HCT116 (cell line): ENCODE results near the gene GRK6. TPM values are rescaled to one million over a fixed set of nuclear protein-coding genes. Genes with fewer than 3 reads are reported as not detected.
"Not testable (repeated sequence)": the region's sequence is repeated elsewhere in the genome, so short reads cannot be mapped to it uniquely, and the experiment has no call there.

Experiments
- ATAC-seq: fragments of 200-7000 bp; cut with Tn5 transposase; 2 replicates; pipeline ENCODE4 v1.9.1; 2020; ENCODE audit warnings: mild to moderate bottlenecking, moderate library complexity
- BruUV-seq: library from RNA; stranded (reverse); fragments of 400-500 nt; replicated peaks from 2 replicates; lab custom pipeline; 2021; lab: Mats Ljungman, UMichigan
- CTCF ChIA-PET: fragments of 300-600 bp; sonication (Branson Sonifier 250); formaldehyde crosslinking; loops from one replicate; lab custom pipeline; 2021; ENCODE audit warnings: antibody characterized with exemption; lab: Charles Lee
- POLR2A ChIA-PET: fragments of 300-600, 350-600 bp; sonication (Branson Sonifier 250); formaldehyde crosslinking; loops from one replicate; lab custom pipeline; 2021; ENCODE audit warnings: antibody characterized with exemption; lab: Charles Lee
- RAD21 ChIA-PET, 2 experiments: fragments of 300-600 bp; sonication (Branson Sonifier 250); formaldehyde crosslinking; loops; one replicate each; lab custom pipeline; 2023; ENCODE audit warnings: low total read pairs in 2 of 2; ENCODE audit not compliant: uncharacterized antibody in 2 of 2, unreplicated experiment in 2 of 2, low non-redundant PET in 1 of 2; lab: Charles Lee
- DNase-seq: peaks from one replicate; pipeline ENCODE4 v3.0.0-alpha.2; 2010; ENCODE audit warnings: low read depth, low spot score
- H2AFZ ChIP-seq: fragments of 200-600 bp; shearing (Covaris generic), sonication (generic); 2 replicates; pipeline ENCODE4 v1.6.1; 2017; ENCODE audit warnings: low read depth, mixed run types, mixed read lengths, antibody characterized with exemption, low read length; ENCODE audit not compliant: poor library complexity, severe bottlenecking
- H3K27ac ChIP-seq: 2 replicates; pipeline ENCODE4 v1.5.1; 2012; ENCODE audit warnings: low read depth, low read length
- H3K27me3 ChIP-seq: fragments of 200-600 bp; sonication (generic); 2 replicates; pipeline ENCODE4 v1.6.1; 2016; ENCODE audit warnings: mixed run types, low read length, mixed read lengths; ENCODE audit not compliant: insufficient read depth
- H3K36me3 ChIP-seq, 2 experiments: fragments of 200-500 bp in 1 of 2; fragments of 200-600 bp in 1 of 2; sonication (Bioruptor generic) in 1 of 2; sonication (generic) in 1 of 2; 2 replicates each; pipeline versions ENCODE4 v1.5.1 to v1.6.1; 2014 to 2016; ENCODE audit warnings: low read length in 2 of 2, inconsistent platforms in 1 of 2, mixed read lengths in 1 of 2, mixed run types in 1 of 2; ENCODE audit not compliant: insufficient read depth in 2 of 2, control insufficient read depth in 1 of 2
- H3K4me1 ChIP-seq, 2 experiments: fragments of 200-600 bp in 1 of 2; sonication (generic) in 1 of 2; 2 replicates each; pipeline versions ENCODE4 v1.5.1 to v1.6.1; 2012 to 2017; ENCODE audit warnings: low read length in 2 of 2, inconsistent platforms in 1 of 2, mild to moderate bottlenecking in 1 of 2, mixed read lengths in 1 of 2, mixed run types in 1 of 2, moderate library complexity in 1 of 2; ENCODE audit not compliant: insufficient read depth in 2 of 2, control insufficient read depth in 1 of 2
- H3K4me2 ChIP-seq: fragments of 200-600 bp; sonication (generic); 2 replicates; pipeline ENCODE4 v1.6.1; 2017; ENCODE audit warnings: mixed run types, low read length, mixed read lengths
- H3K4me3 ChIP-seq, 2 experiments: fragments of 200-600 bp in 1 of 2; sonication (generic) in 1 of 2; replicated peaks in 1 of 2; 2 replicates each; pipeline ENCODE4 v1.5.1; 2011 to 2016; ENCODE audit warnings: low read length in 2 of 2, control low read depth in 1 of 2, low read depth in 1 of 2, mild to moderate bottlenecking in 1 of 2, mixed read lengths in 1 of 2, mixed run types in 1 of 2
- H3K79me2 ChIP-seq: fragments of 200-600 bp; sonication (generic); 2 replicates; pipeline ENCODE4 v1.6.1; 2017; ENCODE audit warnings: mild to moderate bottlenecking, mixed run types, low read length, moderate library complexity, mixed read lengths; ENCODE audit not compliant: insufficient read depth
- H3K9ac ChIP-seq: fragments of 200-600 bp; sonication (generic); 2 replicates; pipeline ENCODE4 v1.6.1; 2016; ENCODE audit warnings: low read length, mixed read lengths
- H3K9me2 ChIP-seq: fragments of 200-600 bp; sonication (generic), shearing (Covaris generic); 2 replicates; pipeline ENCODE4 v1.6.1; 2017; ENCODE audit warnings: mixed run types, mild to moderate bottlenecking, moderate library complexity; ENCODE audit not compliant: insufficient read depth
- H3K9me3 ChIP-seq, 2 experiments: fragments of 200-500 bp in 1 of 2; fragments of 200-600 bp in 1 of 2; sonication (Bioruptor generic) in 1 of 2; sonication (generic) in 1 of 2; 2 replicates each; pipeline ENCODE4 v1.6.1; 2014 to 2017; ENCODE audit warnings: low read length in 2 of 2, mixed read lengths in 2 of 2, inconsistent platforms in 1 of 2, low read depth in 1 of 2, mild to moderate bottlenecking in 1 of 2, mixed run types in 1 of 2, moderate library complexity in 1 of 2; ENCODE audit not compliant: control insufficient read depth in 1 of 2, insufficient read depth in 1 of 2
- H4K20me1 ChIP-seq: fragments of 200-600 bp; sonication (generic), shearing (Covaris generic); 2 replicates; pipeline ENCODE4 v1.6.1; 2017; ENCODE audit warnings: mixed run types, mild to moderate bottlenecking, moderate library complexity; ENCODE audit not compliant: insufficient read depth
- CBX3 ChIP-seq: IDR thresholded peaks from 2 replicates; pipeline ENCODE4 v1.6.1; 2012; ENCODE audit warnings: low read depth
- EGR1 ChIP-seq: IDR thresholded peaks from 2 replicates; pipeline ENCODE4 v1.6.1; 2012; ENCODE audit warnings: low read depth
- EZH2 ChIP-seq: fragments of 200-600 bp; sonication (generic); IDR thresholded peaks from 2 replicates; pipeline ENCODE4 v1.6.1; 2017; ENCODE audit warnings: antibody characterized with exemption, mixed run types
- EZH2phosphoT487 ChIP-seq: fragments of 200-600 bp; IDR thresholded peaks from 2 replicates; pipeline ENCODE4 v1.6.1; 2018; ENCODE audit warnings: antibody characterized with exemption, borderline replicate concordance
- FOSL1 ChIP-seq: IDR thresholded peaks from 2 replicates; pipeline ENCODE4 v1.6.1; 2012; ENCODE audit warnings: low read depth
- JUND ChIP-seq: IDR thresholded peaks from 2 replicates; pipeline ENCODE4 v1.6.1; 2012
- POLR2AphosphoS5 ChIP-seq: IDR thresholded peaks from 2 replicates; pipeline ENCODE4 v1.6.1; 2011; ENCODE audit warnings: mild to moderate bottlenecking, low read depth, low read length, moderate library complexity
- SRF ChIP-seq: IDR thresholded peaks from 2 replicates; pipeline ENCODE4 v1.6.1; 2012; ENCODE audit warnings: low read depth
- TCF7L2 ChIP-seq: IDR thresholded peaks from 2 replicates; pipeline ENCODE4 v1.7.0; 2011; ENCODE audit warnings: borderline replicate concordance, inconsistent platforms; ENCODE audit not compliant: insufficient read depth, insufficient read length; ENCODE audit errors: extremely low read depth
- ZBTB33 ChIP-seq: IDR thresholded peaks from 2 replicates; pipeline ENCODE4 v1.6.1; 2011; ENCODE audit warnings: mild to moderate bottlenecking, low read length, moderate library complexity; ENCODE audit not compliant: insufficient replicate concordance; ENCODE audit errors: extremely low read depth
- ZFX ChIP-seq: fragments of 450-650 bp; IDR thresholded peaks from 2 replicates; pipeline ENCODE4 v1.6.1; 2017
- intact Hi-C: fragments of 100-400 bp; cut with micrococcal nuclease; formaldehyde crosslinking; loops from 2 replicates; pipeline ENCODE4 v1.10.0; 2022
- total RNA-seq: library from RNA; stranded (reverse); gene quantifications from one replicate; pipeline ENCODE4 v1.2.1, GENCODE V29; 2021; ENCODE audit not compliant: unreplicated experiment

GRK6 gene
- total RNA-seq, 1 experiment from 2014 or later: 89.3 TPM

- no peaks in the 10 kb centered on the region for H3K9me2 ChIP-seq
- H3K4me1 ChIP-seq: peaks cover 0 to 5% of the 10 kb centered on the region in 2 experiments; a peak in 1 of 4 replicates
- no peak for ATAC-seq
- no peaks in the 10 kb centered on the region for H3K27me3 ChIP-seq
- ChIA-PET POLR2A (no interaction called here), CTCF (interaction anchor here (0.8 kb wide), 1 partner anchor 9 kb away, joined by 3 read pairs; no protein-coding TSS in a partner anchor)
- no peak overlapping the region for H2AFZ ChIP-seq
- H4K20me1 ChIP-seq: no peaks in the 10 kb centered on the region
- no peak overlapping the region for H3K4me2 ChIP-seq
- no peak overlapping the region for H3K27ac ChIP-seq
- no peak overlapping the region for H3K9ac ChIP-seq
- intact Hi-C loops: no loop called here
- H3K79me2 ChIP-seq: no peaks in the 10 kb centered on the region
- no peak for DNase-seq
- H3K4me3 ChIP-seq: no peak overlapping the region
- TF ChIP-seq POLR2AphosphoS5: no peak
- TF ChIP-seq ZFX: no peak
- TF ChIP-seq ZBTB33: no peak
- TF ChIP-seq, all 23 proteins: peak for 0
- Histone ChIP-seq H3K9me3 (no peaks in the 10 kb centered on the region), H3K36me3 (no peaks in the 10 kb centered on the region)
- RAD21 ChIA-PET: no interaction called here
- BruUV-seq: no TSS peak
Observed at GRCh38 chr5:177412603-177413233, 13.8 kb upstream of the GRK6 start.

GRCh38 chr5:177414481-177414880 is 12.0 kb upstream of the GRK6 start:
- ChIA-PET CTCF (interaction anchor here (1.1 to 3.7 kb wide), 3 partner anchors 11 to 41 kb away, joined by 3 to 9 read pairs (median 4); no protein-coding TSS in a partner anchor), RAD21 (no interaction called here), POLR2A (no interaction called here)
- H3K4me2 ChIP-seq: no peak overlapping the region
- H4K20me1 ChIP-seq: no peaks in the 10 kb centered on the region
- no peak overlapping the region for H3K9ac ChIP-seq
- no peaks in the 10 kb centered on the region for H3K79me2 ChIP-seq
- no peak overlapping the region for H3K27ac ChIP-seq
- intact Hi-C loops: no loop called here
- H2AFZ ChIP-seq: no peak overlapping the region
- no TSS peak for BruUV-seq
- peaks cover 0 to 5% of the 10 kb centered on the region in 2 experiments; a peak in 1 of 4 replicates for H3K4me1 ChIP-seq
- H3K4me3 ChIP-seq: no peak overlapping the region
- no peaks in the 10 kb centered on the region for H3K27me3 ChIP-seq
- no peak for TF ChIP-seq EZH2
- TF ChIP-seq CBX3: no peak
- TF ChIP-seq TCF7L2: no peak
- TF ChIP-seq POLR2AphosphoS5: no peak
- TF ChIP-seq EGR1: no peak
- TF ChIP-seq SRF: no peak
- no peak for TF ChIP-seq JUND
- TF ChIP-seq EZH2phosphoT487: no peak
- TF ChIP-seq FOSL1: no peak
- ATAC-seq: no peak
- DNase-seq: no peak
- no peaks in the 10 kb centered on the region for H3K9me3 ChIP-seq
- H3K9me2 ChIP-seq: no peaks in the 10 kb centered on the region
- H3K36me3 ChIP-seq: no peaks in the 10 kb centered on the region

- POLR2A ChIA-PET: interaction anchor here (1.4 kb wide), 1 partner anchor 9 kb away, joined by 6 read pairs; the partner anchor contains the start of gene GRK6
Observed at GRCh38 chr5:177417081-177417480, 9.4 kb upstream of the GRK6 start.

More at GRCh38 chr5:177417081-177417480, 9.4 kb upstream of the GRK6 start:
- H3K9ac ChIP-seq, BruUV-seq, H3K27me3 ChIP-seq, H3K9me3 ChIP-seq, H3K4me1 ChIP-seq, H2AFZ ChIP-seq, H3K36me3 ChIP-seq, H3K27ac ChIP-seq, H4K20me1 ChIP-seq, intact Hi-C loops, H3K79me2 ChIP-seq, H3K4me3 ChIP-seq, H3K9me2 ChIP-seq, DNase-seq, ATAC-seq, H3K4me2 ChIP-seq: not testable (repeated sequence)
- ChIA-PET CTCF (interaction anchor here (3.7 kb wide), 1 partner anchor 13 kb away, joined by 9 read pairs; no protein-coding TSS in a partner anchor), RAD21 (interaction anchor here in 1 of 2 experiments (0.5 kb wide), 1 partner anchor 9 kb away, joined by 3 read pairs; the partner anchor contains the start of gene GRK6)
